ENCODE measurements around the gene CCDC69. TPM values are rescaled to one million over a fixed set of nuclear protein-coding genes. Genes with fewer than 3 reads are reported as not detected.
A peak's percentile ranks its signal among the peaks of the same experiment; 100 is the strongest.
"Not testable (repeated sequence)": the region's sequence is repeated elsewhere in the genome, so short reads cannot be mapped to it uniquely, and the experiment has no call there.

Gene CCDC69
- total RNA-seq, 4 donors from 2014 or later = 13.5 to 51.6 (median 18.3) TPM

DNA sequence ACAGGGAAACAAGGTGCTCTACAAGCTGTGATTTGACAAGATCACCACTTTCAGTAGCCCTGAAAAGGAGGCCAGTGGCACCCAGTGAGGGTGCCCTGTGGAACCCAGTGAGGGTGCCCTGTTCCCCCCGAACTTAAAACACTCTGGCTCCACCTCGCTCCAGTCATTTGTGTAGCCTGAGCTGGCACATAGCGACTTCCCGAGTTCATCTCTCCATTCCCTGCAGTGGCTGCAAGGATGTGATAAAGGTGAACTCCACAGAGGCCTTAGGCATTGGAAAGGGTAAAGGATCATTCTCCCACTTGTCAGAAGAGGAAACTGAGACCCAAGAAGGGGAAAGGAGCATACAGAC is 44.4 kb downstream of the CCDC69 start:
- no peak overlapping the region for H3K4me3 ChIP-seq (replicated peaks in 1 of 3)
- no peaks in the 10 kb centered on the region for H3K9me3 ChIP-seq
- TF ChIP-seq POLR2A (IDR thresholded peaks at IDR 0.05) = no peak
- TF ChIP-seq, protein P1, sequence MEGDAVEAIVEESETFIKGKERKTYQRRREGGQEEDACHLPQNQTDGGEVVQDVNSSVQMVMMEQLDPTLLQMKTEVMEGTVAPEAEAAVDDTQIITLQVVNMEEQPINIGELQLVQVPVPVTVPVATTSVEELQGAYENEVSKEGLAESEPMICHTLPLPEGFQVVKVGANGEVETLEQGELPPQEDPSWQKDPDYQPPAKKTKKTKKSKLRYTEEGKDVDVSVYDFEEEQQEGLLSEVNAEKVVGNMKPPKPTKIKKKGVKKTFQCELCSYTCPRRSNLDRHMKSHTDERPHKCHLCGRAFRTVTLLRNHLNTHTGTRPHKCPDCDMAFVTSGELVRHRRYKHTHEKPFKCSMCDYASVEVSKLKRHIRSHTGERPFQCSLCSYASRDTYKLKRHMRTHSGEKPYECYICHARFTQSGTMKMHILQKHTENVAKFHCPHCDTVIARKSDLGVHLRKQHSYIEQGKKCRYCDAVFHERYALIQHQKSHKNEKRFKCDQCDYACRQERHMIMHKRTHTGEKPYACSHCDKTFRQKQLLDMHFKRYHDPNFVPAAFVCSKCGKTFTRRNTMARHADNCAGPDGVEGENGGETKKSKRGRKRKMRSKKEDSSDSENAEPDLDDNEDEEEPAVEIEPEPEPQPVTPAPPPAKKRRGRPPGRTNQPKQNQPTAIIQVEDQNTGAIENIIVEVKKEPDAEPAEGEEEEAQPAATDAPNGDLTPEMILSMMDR (IDR thresholded peaks at IDR 0.05) = no peak
- WGBS, 2 donors = 94 to 96% methylated on average over 4 of the region's 4 CpGs
- DNase-seq = no peak
- no peaks in the 10 kb centered on the region for H3K27me3 ChIP-seq
- no peak overlapping the region for H3K27ac ChIP-seq
- no peaks in the 10 kb centered on the region for H3K36me3 ChIP-seq
- no peaks in the 10 kb centered on the region for H3K4me1 ChIP-seq
- intact Hi-C loops (cut with DNase I) = no loop called here

DNA sequence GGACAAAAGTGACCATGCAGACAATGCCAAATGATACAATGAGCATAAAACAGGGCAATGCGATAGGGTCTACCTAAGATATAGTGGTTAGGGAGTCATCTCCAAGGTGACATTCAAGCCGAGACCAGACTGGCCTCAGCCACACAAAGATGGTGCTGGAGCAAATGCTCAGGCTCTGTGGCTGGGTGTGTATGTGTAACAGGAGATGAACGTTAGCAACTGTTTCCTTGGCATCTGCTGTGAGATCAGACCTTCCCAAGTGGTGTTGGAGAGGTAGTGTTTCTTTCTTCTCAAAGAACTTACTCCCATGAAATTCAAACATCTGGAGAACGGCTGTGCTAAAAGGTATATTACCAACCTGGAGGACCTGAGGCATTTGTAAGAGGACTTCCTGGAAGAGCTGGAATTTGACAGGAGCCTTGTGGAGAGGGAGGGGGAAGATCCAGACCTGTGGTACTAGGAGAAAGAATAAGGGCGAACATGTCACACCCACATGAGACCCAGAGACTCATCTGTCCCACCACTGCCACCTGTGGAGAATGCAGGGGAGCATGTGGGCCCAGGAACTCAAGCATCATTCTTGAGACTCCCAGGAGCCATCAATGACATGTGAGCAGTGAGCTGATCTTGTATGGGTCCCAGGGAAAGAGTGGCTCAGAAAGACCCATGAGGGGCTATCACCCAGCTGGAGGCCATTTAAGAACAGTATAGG is 45.0 kb downstream of the CCDC69 start:
- Histone ChIP-seq H3K36me3 (no peaks in the 10 kb centered on the region), H3K27me3 (no peaks in the 10 kb centered on the region), H3K4me3 (replicated peaks in 1 of 3) (no peak overlapping the region), H3K9me3 (no peaks in the 10 kb centered on the region), H3K4me1 (no peaks in the 10 kb centered on the region), H3K27ac (no peak overlapping the region)
- no peak for DNase-seq
- 83 to 91% methylated on average over 5 of the region's 5 CpGs for WGBS, 2 donors
- TF ChIP-seq, protein P1 (IDR thresholded peaks at IDR 0.05) = no peak
- no peak for TF ChIP-seq POLR2A (IDR thresholded peaks at IDR 0.05)
- intact Hi-C loops (cut with DNase I) = no loop called here

DNA sequence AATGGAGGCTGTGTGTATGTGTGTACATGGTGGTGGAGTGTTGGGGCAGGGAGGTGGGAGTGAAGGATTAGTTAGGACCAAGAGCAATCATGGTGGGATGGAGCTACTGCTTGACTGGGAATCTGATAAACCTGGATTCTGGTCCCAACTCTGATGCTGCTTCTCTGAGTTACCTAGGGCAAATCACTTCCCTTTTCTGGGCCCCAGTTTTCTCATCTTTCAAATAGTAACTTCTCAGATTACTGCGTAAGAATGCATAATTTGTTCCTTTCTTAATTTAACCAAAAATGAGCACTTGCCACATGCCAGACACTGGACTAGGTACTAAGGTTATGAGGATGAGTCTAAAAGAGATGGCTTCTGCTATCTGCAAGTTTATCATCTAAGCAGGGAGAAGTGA is 45.5 kb downstream of the CCDC69 start:
- Histone ChIP-seq H3K27ac (no peak overlapping the region), H3K4me1 (no peaks in the 10 kb centered on the region), H3K36me3 (no peaks in the 10 kb centered on the region), H3K27me3 (no peaks in the 10 kb centered on the region), H3K4me3 (replicated peaks in 1 of 3) (no peak overlapping the region), H3K9me3 (no peaks in the 10 kb centered on the region)
- no peak for DNase-seq
- WGBS, 2 donors = 89 to 94% methylated on average over 1 of the region's 1 CpG
- intact Hi-C loops (cut with DNase I) = no loop called here
- TF ChIP-seq, protein P1 (IDR thresholded peaks at IDR 0.05) = no peak
- no peak for TF ChIP-seq POLR2A (IDR thresholded peaks at IDR 0.05)

DNA sequence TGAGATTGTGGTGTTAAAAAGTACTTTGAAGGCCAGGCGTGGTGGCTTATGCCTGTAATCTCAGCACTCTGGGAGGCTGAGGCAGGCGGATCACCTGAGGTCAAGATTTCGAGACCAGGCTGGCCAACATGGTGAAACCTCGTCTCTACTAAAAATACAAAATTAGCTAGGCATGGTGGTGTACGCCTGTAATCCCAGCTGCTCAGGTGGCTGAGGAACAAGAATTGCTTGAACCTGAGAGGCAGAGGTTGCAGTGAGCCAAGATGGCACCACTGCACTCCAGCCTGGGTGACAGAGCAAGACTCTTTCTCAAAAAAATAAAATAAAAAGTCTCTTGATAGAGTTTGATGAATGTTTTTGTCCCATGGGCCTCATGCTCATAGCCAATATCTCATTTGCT is 47.6 kb downstream of the CCDC69 start:
- H3K36me3 ChIP-seq; H3K9me3 ChIP-seq; H3K4me3 ChIP-seq (replicated peaks in 1 of 3); DNase-seq; intact Hi-C loops (cut with DNase I); H3K27me3 ChIP-seq; H3K4me1 ChIP-seq; H3K27ac ChIP-seq: not testable (repeated sequence)
- 94% methylated on average over 5 of the region's 5 CpGs for WGBS, 2 donors

DNA sequence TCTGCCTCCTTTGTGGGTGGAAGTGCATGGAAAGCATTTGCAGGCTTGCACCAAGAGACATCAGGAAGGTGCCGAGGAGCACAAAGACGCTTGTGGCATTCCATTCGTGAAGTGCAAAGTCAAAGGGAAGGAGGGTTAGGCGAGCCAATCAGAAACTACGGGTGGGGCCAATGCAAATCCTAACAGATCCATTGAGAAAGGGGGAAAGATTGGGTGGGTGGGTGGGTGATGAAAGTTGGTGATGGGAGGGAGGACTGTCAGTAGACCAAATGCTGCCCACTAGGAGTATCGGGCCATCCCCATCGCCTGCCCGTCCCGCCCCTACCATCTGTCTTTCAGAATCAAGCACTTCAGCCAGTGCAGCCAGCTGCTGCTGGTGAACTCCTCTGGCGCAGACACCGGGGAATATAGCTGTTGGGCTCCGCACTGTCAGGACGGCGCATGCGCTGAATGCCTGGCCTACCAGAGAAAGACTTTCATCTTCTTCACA is 49.2 kb downstream of the CCDC69 start:
- TF ChIP-seq, protein P1 (IDR thresholded peaks at IDR 0.05) = no peak
- DNase-seq = peak; percentile 14 to 34
- Histone ChIP-seq H3K27ac (no peak overlapping the region), H3K9me3 (no peaks in the 10 kb centered on the region), H3K36me3 (no peaks in the 10 kb centered on the region), H3K4me3 (replicated peaks in 1 of 3) (no peak overlapping the region), H3K4me1 (no peaks in the 10 kb centered on the region), H3K27me3 (no peaks in the 10 kb centered on the region)
- intact Hi-C loops (cut with DNase I) = loop anchor here (5.0 kb wide), 1 partner anchor 63 kb away; no protein-coding TSS in a partner anchor
- WGBS, 2 donors = 62 to 76% methylated on average over 15 of the region's 15 CpGs

Data from thyroid gland (tissue), 4 donors.